ENCODE results near the gene CHAF1A.

Gene CHAF1A

GRCh38 chr19:4372165-4373012, 30.1 kb upstream of the CHAF1A start:
- TF ChIP-seq CTCF (IDR thresholded peaks at IDR 0.05; ENCODE audit: low read depth, low read length): no peak
- DNase-seq (ENCODE audit: extremely low read depth, low read depth): no peak

GRCh38 chr19:4373013-4373367, 29.4 kb upstream of the CHAF1A start:
- TF ChIP-seq CTCF (IDR thresholded peaks at IDR 0.05; ENCODE audit: low read depth, low read length): no peak
- no peak for DNase-seq (ENCODE audit: extremely low read depth, low read depth)

- DNase-seq (ENCODE audit: extremely low read depth, low read depth): no peak
- no peak for TF ChIP-seq CTCF (IDR thresholded peaks at IDR 0.05; ENCODE audit: low read depth, low read length)
These were observed 28.6 kb upstream of the CHAF1A start for GRCh38 chr19:4373601-4374497.

- DNase-seq (ENCODE audit: extremely low read depth, low read depth): peak; percentile 70
These were observed 27.8 kb upstream of the CHAF1A start for GRCh38 chr19:4374498-4375163.

GRCh38 chr19:4375164-4376027, 27.0 kb upstream of the CHAF1A start:
- peak; percentile 46 for TF ChIP-seq CTCF (IDR thresholded peaks at IDR 0.05; ENCODE audit: low read depth, low read length)
- no peak for DNase-seq (ENCODE audit: extremely low read depth, low read depth)

More at GRCh38 chr19:4374498-4375163, 27.8 kb upstream of the CHAF1A start:
- TF ChIP-seq CTCF (IDR thresholded peaks at IDR 0.05; ENCODE audit: low read depth, low read length): no peak; the same call in 1 of the 2 replicates

- DNase-seq (ENCODE audit: extremely low read depth, low read depth): no peak
- no peak for TF ChIP-seq CTCF (IDR thresholded peaks at IDR 0.05; ENCODE audit: low read depth, low read length)
These were observed 26.3 kb upstream of the CHAF1A start for GRCh38 chr19:4376028-4376670.
